H1 (cell line): ENCODE results near the gene LAMA3. TPM values are rescaled to one million over a fixed set of nuclear protein-coding genes. Genes with fewer than 3 reads are reported as not detected.

ENCODE experiments used
- CTCF ChIA-PET: fragments of 300-600 bp; sonication (Branson Sonifier 250); formaldehyde crosslinking; loops from one replicate; lab custom pipeline; 2021; ENCODE audit not compliant: partially characterized antibody; lab: Charles Lee
- POLR2A ChIA-PET: fragments of 300-600 bp; sonication (Branson Sonifier 250); formaldehyde crosslinking; loops from one replicate; lab custom pipeline; 2021; ENCODE audit warnings: inconsistent platforms; ENCODE audit not compliant: partially characterized antibody; lab: Charles Lee
- DNase-seq, 2 experiments: peaks; one replicate each; pipeline versions ENCODE4 v3.0.0 to v3.0.0-alpha.2; 2010 to 2022; ENCODE audit warnings: low spot score in 2 of 2, low read depth in 1 of 2, mixed read lengths in 1 of 2
- FAIRE-seq: peaks from 2 replicates; lab custom pipeline; 2011; peaks lifted over from hg19 to GRCh38; lab: Jason Lieb, UNC
- H2AFZ ChIP-seq: 2 replicates; pipeline ENCODE4 v1.8.1; 2012; ENCODE audit warnings: low read length, inconsistent platforms
- H2AK5ac ChIP-seq: 2 replicates; pipeline ENCODE4 v1.6.1; 2013; ENCODE audit warnings: low read depth, low read length
- H2BK120ac ChIP-seq: replicated peaks from 2 replicates; pipeline ENCODE3; 2013; ENCODE audit warnings: low read depth, low read length, inconsistent platforms
- H2BK12ac ChIP-seq: 2 replicates; pipeline ENCODE4 v1.6.1; 2013; ENCODE audit warnings: low read depth, low read length
- H2BK15ac ChIP-seq: 2 replicates; pipeline ENCODE4 v1.6.1; 2013; ENCODE audit warnings: low read length
- H2BK20ac ChIP-seq: 2 replicates; pipeline ENCODE4 v1.6.1; 2013; ENCODE audit warnings: low read length
- H2BK5ac ChIP-seq: 2 replicates; pipeline ENCODE4 v1.6.1; 2013; ENCODE audit warnings: low read depth, low read length
- H3K14ac ChIP-seq: 2 replicates; pipeline ENCODE4 v1.6.1; 2013; ENCODE audit warnings: inconsistent platforms; ENCODE audit not compliant: insufficient read length
- H3K18ac ChIP-seq: 2 replicates; pipeline ENCODE4 v1.6.1; 2013; ENCODE audit warnings: low read length; ENCODE audit errors: extremely low read depth
- H3K23ac ChIP-seq: 2 replicates; pipeline ENCODE4 v1.6.1; 2013; ENCODE audit warnings: inconsistent platforms; ENCODE audit not compliant: insufficient read length
- H3K23me2 ChIP-seq: 2 replicates; pipeline ENCODE4 v1.6.1; 2013; ENCODE audit warnings: low read depth, low read length
- H3K27ac ChIP-seq: 2 replicates; pipeline ENCODE4 v1.6.1; 2011; ENCODE audit warnings: low read depth, low read length, inconsistent platforms
- H3K27me3 ChIP-seq, 4 experiments: replicated peaks in 1 of 4; 1 replicate in 1 of 4; 2 replicates in 3 of 4; pipeline versions ENCODE4 v1.6.1 to v1.8.1; 2011 to 2013; ENCODE audit warnings: low read length in 3 of 4, mild to moderate bottlenecking in 3 of 4, inconsistent platforms in 2 of 4, mixed read lengths in 2 of 4, moderate library complexity in 1 of 4; ENCODE audit not compliant: control insufficient read depth in 3 of 4, insufficient read depth in 3 of 4; ENCODE audit errors: extremely low read depth in 1 of 4
- H3K36me3 ChIP-seq, 4 experiments: 2 replicates each; pipeline versions ENCODE4 v1.6.1 to v1.8.1; 2011 to 2013; ENCODE audit warnings: mild to moderate bottlenecking in 4 of 4, low read length in 3 of 4, moderate library complexity in 2 of 4, control low read depth in 1 of 4, inconsistent platforms in 1 of 4; ENCODE audit not compliant: insufficient read depth in 4 of 4, control insufficient read depth in 2 of 4
- H3K4ac ChIP-seq: replicated peaks from 2 replicates; pipeline ENCODE3; 2013; ENCODE audit warnings: low read length, low read depth, mixed read lengths, inconsistent platforms; ENCODE audit not compliant: insufficient read length
- H3K4me1 ChIP-seq, 4 experiments: replicated peaks in 1 of 4; 1 replicate in 1 of 4; 2 replicates in 3 of 4; pipeline versions ENCODE4 v1.6.1 to v1.8.1; 2011 to 2013; ENCODE audit warnings: low read length in 3 of 4, inconsistent platforms in 2 of 4, mixed read lengths in 1 of 4; ENCODE audit not compliant: insufficient read depth in 4 of 4, control insufficient read depth in 3 of 4
- H3K4me2 ChIP-seq, 2 experiments: 2 replicates each; pipeline versions ENCODE4 v1.6.1 to v1.8.1; 2011 to 2013; ENCODE audit warnings: low read depth in 2 of 2, low read length in 2 of 2, control low read depth in 1 of 2, inconsistent platforms in 1 of 2, mild to moderate bottlenecking in 1 of 2; ENCODE audit not compliant: insufficient read depth in 1 of 2
- H3K4me3 ChIP-seq, 4 experiments: fragments of 200-600, 300-600 bp in 1 of 4; sonication (generic), shearing (Covaris generic), sonication (Bioruptor Twin) in 1 of 4; 2 replicates each; pipeline versions ENCODE4 v1.5.1 to v1.8.1; 2011 to 2016; ENCODE audit warnings: low read length in 4 of 4, low read depth in 3 of 4, control low read depth in 2 of 4, inconsistent platforms in 2 of 4, mild to moderate bottlenecking in 2 of 4, mixed read lengths in 1 of 4, moderate library complexity in 1 of 4; ENCODE audit not compliant: insufficient read depth in 2 of 4; ENCODE audit errors: extremely low read depth in 1 of 4
- H3K56ac ChIP-seq: replicated peaks from 2 replicates; pipeline ENCODE3; 2013; ENCODE audit warnings: low read depth, mild to moderate bottlenecking, mixed read lengths, low read length, inconsistent platforms; ENCODE audit not compliant: insufficient read length
- H3K79me1 ChIP-seq: 2 replicates; pipeline ENCODE4 v1.6.1; 2013; ENCODE audit warnings: low read depth, low read length, control low read depth
- H3K79me2 ChIP-seq, 2 experiments: 2 replicates each; pipeline versions ENCODE4 v1.6.1 to v1.8.1; 2012 to 2013; ENCODE audit warnings: low read length in 2 of 2, mild to moderate bottlenecking in 2 of 2, inconsistent platforms in 1 of 2; ENCODE audit not compliant: insufficient read depth in 2 of 2, control insufficient read depth in 1 of 2
- H3K9ac ChIP-seq, 4 experiments: replicated peaks in 1 of 4; 1 replicate in 1 of 4; 2 replicates in 3 of 4; pipeline versions ENCODE4 v1.6.1 to v1.8.1; 2011 to 2013; ENCODE audit warnings: low read depth in 3 of 4, low read length in 3 of 4, control low read depth in 2 of 4, mild to moderate bottlenecking in 2 of 4, moderate library complexity in 2 of 4, inconsistent platforms in 1 of 4; ENCODE audit errors: extremely low read depth in 1 of 4
- H3K9me3 ChIP-seq, 2 experiments: 2 replicates each; pipeline versions ENCODE4 v1.6.1 to v1.8.1; 2012 to 2013; ENCODE audit warnings: mild to moderate bottlenecking in 2 of 2, moderate library complexity in 2 of 2, control low read depth in 1 of 2, inconsistent platforms in 1 of 2, low read depth in 1 of 2, low read length in 1 of 2, mixed read lengths in 1 of 2; ENCODE audit not compliant: insufficient read depth in 2 of 2
- H4K20me1 ChIP-seq, 2 experiments: replicated peaks in 1 of 2; 2 replicates each; pipeline versions ENCODE3 to v1.8.1; 2011 to 2013; ENCODE audit warnings: inconsistent platforms in 2 of 2, low read length in 2 of 2, mild to moderate bottlenecking in 1 of 2; ENCODE audit not compliant: insufficient read depth in 2 of 2, control insufficient read depth in 1 of 2
- H4K5ac ChIP-seq: 2 replicates; pipeline ENCODE4 v1.6.1; 2013; ENCODE audit warnings: low read length, low read depth, mixed read lengths, inconsistent platforms; ENCODE audit not compliant: insufficient read length
- H4K8ac ChIP-seq: 2 replicates; pipeline ENCODE4 v1.8.0; 2013; ENCODE audit warnings: mild to moderate bottlenecking, moderate library complexity, low read length, inconsistent platforms; ENCODE audit not compliant: insufficient read depth; ENCODE audit errors: extremely low read depth
- H4K91ac ChIP-seq: replicated peaks from 2 replicates; pipeline ENCODE3; 2013; ENCODE audit warnings: low read length, mixed read lengths, inconsistent platforms; ENCODE audit not compliant: insufficient read length
- ASH2L ChIP-seq: fragments of 200-600, 300-600 bp; sonication (generic); IDR thresholded peaks from one replicate; pipeline ENCODE4 v1.7.1; 2017; ENCODE audit warnings: low read length
- BACH1 ChIP-seq: IDR thresholded peaks from 2 replicates; pipeline ENCODE4 v1.6.1; 2012; ENCODE audit warnings: low read length, improper control_type of control experiment
- CBX5 ChIP-seq: fragments of 300-800, 300-1000 bp; sonication (generic); IDR thresholded peaks from 2 replicates; pipeline ENCODE4 v1.7.1; 2016; ENCODE audit warnings: antibody characterized with exemption, low read length, low read depth
- EZH2 ChIP-seq: fragments of 200-600 bp; sonication (generic); IDR thresholded peaks from 2 replicates; pipeline ENCODE4 v1.7.1; 2012; ENCODE audit warnings: low read depth, mild to moderate bottlenecking, moderate library complexity, low read length, inconsistent platforms; ENCODE audit not compliant: severe bottlenecking
- KDM4A ChIP-seq: IDR thresholded peaks from one replicate; pipeline ENCODE4 v1.7.1; 2012; ENCODE audit warnings: low read depth, mild to moderate bottlenecking, moderate library complexity, low read length, inconsistent platforms; ENCODE audit not compliant: severe bottlenecking
- NANOG ChIP-seq: IDR thresholded peaks from 2 replicates; pipeline ENCODE4 v1.6.1; 2011; ENCODE audit warnings: low read length, low read depth, mild to moderate bottlenecking, inconsistent platforms; ENCODE audit not compliant: insufficient read depth, poor library complexity, severe bottlenecking
- PHF8 ChIP-seq: fragments of 200-600 bp; sonication (generic); conservative IDR thresholded peaks from 2 replicates; pipeline ENCODE4 v1.7.1; 2012; ENCODE audit warnings: low read depth, mild to moderate bottlenecking, inconsistent platforms, low read length, moderate library complexity
- POLR2A ChIP-seq, 2 experiments: IDR thresholded peaks; 1 replicate in 1 of 2; 2 replicates in 1 of 2; pipeline ENCODE4 v1.6.1; 2011; ENCODE audit warnings: low read depth in 2 of 2, low read length in 2 of 2, mild to moderate bottlenecking in 2 of 2; ENCODE audit errors: control extremely low read depth in 1 of 2
- RFX5 ChIP-seq: IDR thresholded peaks from 2 replicates; pipeline ENCODE4 v1.6.1; 2011; ENCODE audit warnings: low read depth, low read length, improper control_type of control experiment, borderline replicate concordance
- TCF12 ChIP-seq: IDR thresholded peaks from 2 replicates; pipeline ENCODE4 v1.6.1; 2011; ENCODE audit warnings: low read depth, mild to moderate bottlenecking, low read length
- WGBS, 2 experiments: shearing (Covaris generic) in 1 of 2; methylation state at CpG; one replicate each; pipeline versions ENCODE4 v1.1.6 to v1.1.7; 2013 to 2015; ENCODE audit warnings: low lambda C conversion rate in 2 of 2, mixed read lengths in 2 of 2, inconsistent platforms in 1 of 2, low coverage in 1 of 2, missing lambda C conversion rate in 1 of 2; ENCODE audit not compliant: insufficient replicate concordance in 2 of 2, insufficient coverage in 1 of 2, insufficient read length in 1 of 2; ENCODE audit errors: extremely low coverage in 1 of 2, missing lambda C conversion rate in 1 of 2; 5-methylcytosine and 5-hydroxymethylcytosine counted together
- polyA plus RNA-seq, 7 experiments: library from polyadenylated mRNA; depleted of rRNA in 3 of 7; stranded (reverse) in 5 of 7; unstranded in 2 of 7; fragments of >200 nt in 5 of 7; fragments of 200-250 nt in 2 of 7; gene quantifications; 1 replicate in 5 of 7; 2 replicates in 1 of 7; 4 replicates in 1 of 7; pipeline versions ENCODE4 v1.2.1 to v1.2.3, GENCODE V29; 2011 to 2013; ENCODE audit warnings: missing spikeins in 2 of 7, mixed read lengths in 2 of 7
- total RNA-seq: library from RNA; stranded (reverse); fragmentation: NEBNext Ultra II Directional; extraction: Animal tissue kit (Norgen Biotek cat#: 25700); gene quantifications from 2 replicates; pipeline ENCODE4 v1.2.1, GENCODE V29; 2021
- TF ChIP-seq, protein P1 (sequence below), 3 experiments: IDR thresholded peaks; 1 replicate in 2 of 3; 2 replicates in 1 of 3; pipeline versions ENCODE4 v1.5.1 to v1.6.1; 2011; ENCODE audit warnings: low read length in 3 of 3, mild to moderate bottlenecking in 3 of 3, inconsistent platforms in 2 of 3, low read depth in 1 of 3, moderate library complexity in 1 of 3; ENCODE audit not compliant: insufficient read depth in 1 of 3; ENCODE audit errors: control extremely low read depth in 1 of 3

LAMA3 gene
- total and polyA plus RNA-seq, 2 of the 8 experiments (the other 6 are each of a cell fraction or from before 2014, with no cell fraction given) = 0.76 to 5.0 TPM

DNA sequence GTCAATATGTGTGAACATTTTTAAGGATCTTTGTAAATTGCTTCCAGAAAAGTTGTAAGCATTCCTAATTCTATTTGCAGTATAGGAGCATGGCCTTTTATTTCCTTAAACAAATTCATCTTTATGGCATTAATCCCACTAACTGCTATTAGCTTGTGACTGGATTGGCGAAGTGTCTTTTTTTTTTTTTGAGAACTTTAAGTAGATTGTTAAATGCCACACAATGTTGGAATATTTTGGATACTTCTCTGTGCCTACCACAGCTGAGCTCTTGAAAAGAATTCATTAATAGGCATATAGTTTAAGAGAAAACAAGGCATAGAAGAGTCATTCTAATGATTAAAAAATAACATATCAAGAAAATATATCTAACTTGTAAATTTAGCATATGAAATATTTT is 129.7 kb downstream of the LAMA3 start:
- Histone ChIP-seq H4K91ac (no peak overlapping the region), H2BK15ac (no peak overlapping the region), H3K4me3 (no peak overlapping the region), H3K36me3 (no peaks in the 10 kb centered on the region), H3K56ac (no peak overlapping the region), H2AK5ac (no peak overlapping the region), H3K79me1 (no peaks in the 10 kb centered on the region), H2AFZ (no peak overlapping the region), H3K23ac (no peak overlapping the region), H4K20me1 (no peaks in the 10 kb centered on the region), H3K4me1 (peaks cover 2 to 9% (median 8%) of the 10 kb centered on the region in 4 experiments; a peak in 5 of 7 replicates), H3K79me2 (no peaks in the 10 kb centered on the region), H3K9ac (no peak overlapping the region), H3K4me2 (no peak overlapping the region), H3K9me3 (no peaks in the 10 kb centered on the region), H2BK120ac (no peak overlapping the region), H2BK20ac (no peak overlapping the region), H2BK12ac (no peak overlapping the region), H2BK5ac (no peak overlapping the region), H3K18ac (no peak overlapping the region), H3K14ac (no peak overlapping the region), H4K5ac (no peak overlapping the region), H3K4ac (no peak overlapping the region), H3K27ac (no peak overlapping the region), H3K27me3 (no peaks in the 10 kb centered on the region), H3K23me2 (no peaks in the 10 kb centered on the region), H4K8ac (no peak overlapping the region)
- ChIA-PET CTCF (interaction anchor here (0.6 kb wide), 1 partner anchor 368 kb away, joined by 3 read pairs; no protein-coding TSS in a partner anchor), POLR2A (interaction anchor here (0.6 kb wide), 1 partner anchor 41 kb away, joined by 3 read pairs; no protein-coding TSS in a partner anchor)
- no peak for DNase-seq
- WGBS, 2 experiments = 81% methylated on average over 1 of the region's 1 CpG; no CpG with 5 or more reads in 1 of the 2 experiments
- no peak for FAIRE-seq
- no peak for TF ChIP-seq PHF8
- no peak for TF ChIP-seq KDM4A
- no peak for TF ChIP-seq POLR2A (IDR thresholded peaks at IDR 0.05; ENCODE audit: control extremely low read depth in 1 of 2, low read depth in 2 of 2, low read length in 2 of 2)
- TF ChIP-seq RFX5 = no peak
- no peak for TF ChIP-seq TCF12
- no peak for TF ChIP-seq ASH2L
- TF ChIP-seq, protein P1, sequence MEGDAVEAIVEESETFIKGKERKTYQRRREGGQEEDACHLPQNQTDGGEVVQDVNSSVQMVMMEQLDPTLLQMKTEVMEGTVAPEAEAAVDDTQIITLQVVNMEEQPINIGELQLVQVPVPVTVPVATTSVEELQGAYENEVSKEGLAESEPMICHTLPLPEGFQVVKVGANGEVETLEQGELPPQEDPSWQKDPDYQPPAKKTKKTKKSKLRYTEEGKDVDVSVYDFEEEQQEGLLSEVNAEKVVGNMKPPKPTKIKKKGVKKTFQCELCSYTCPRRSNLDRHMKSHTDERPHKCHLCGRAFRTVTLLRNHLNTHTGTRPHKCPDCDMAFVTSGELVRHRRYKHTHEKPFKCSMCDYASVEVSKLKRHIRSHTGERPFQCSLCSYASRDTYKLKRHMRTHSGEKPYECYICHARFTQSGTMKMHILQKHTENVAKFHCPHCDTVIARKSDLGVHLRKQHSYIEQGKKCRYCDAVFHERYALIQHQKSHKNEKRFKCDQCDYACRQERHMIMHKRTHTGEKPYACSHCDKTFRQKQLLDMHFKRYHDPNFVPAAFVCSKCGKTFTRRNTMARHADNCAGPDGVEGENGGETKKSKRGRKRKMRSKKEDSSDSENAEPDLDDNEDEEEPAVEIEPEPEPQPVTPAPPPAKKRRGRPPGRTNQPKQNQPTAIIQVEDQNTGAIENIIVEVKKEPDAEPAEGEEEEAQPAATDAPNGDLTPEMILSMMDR (IDR thresholded peaks at IDR 0.05; ENCODE audit: control extremely low read depth in 1 of 3, insufficient read depth in 1 of 3, low read depth in 1 of 3, low read length in 3 of 3) = no peak
- TF ChIP-seq NANOG = no peak
- TF ChIP-seq BACH1 = no peak
- TF ChIP-seq CBX5 = no peak
- TF ChIP-seq EZH2 = no peak
